Measurements from ENCODE around the gene DIAPH3. TPM values are rescaled to one million over a fixed set of nuclear protein-coding genes. Genes with fewer than 3 reads are reported as not detected.

DIAPH3 gene
- total RNA-seq, 1 donor from 2014 or later: 11.4 TPM

- peaks cover 3% of the 10 kb centered on the region for H3K4me1 Mint-ChIP-seq (ENCODE audit: low read depth)
- no peaks in the 10 kb centered on the region for H3K9me3 Mint-ChIP-seq (ENCODE audit: low read depth)
- no peak for DNase-seq (ENCODE audit: low spot score, unreplicated experiment)
- H3K27ac Mint-ChIP-seq: no peak overlapping the region
- TF ChIP-seq, protein P1, sequence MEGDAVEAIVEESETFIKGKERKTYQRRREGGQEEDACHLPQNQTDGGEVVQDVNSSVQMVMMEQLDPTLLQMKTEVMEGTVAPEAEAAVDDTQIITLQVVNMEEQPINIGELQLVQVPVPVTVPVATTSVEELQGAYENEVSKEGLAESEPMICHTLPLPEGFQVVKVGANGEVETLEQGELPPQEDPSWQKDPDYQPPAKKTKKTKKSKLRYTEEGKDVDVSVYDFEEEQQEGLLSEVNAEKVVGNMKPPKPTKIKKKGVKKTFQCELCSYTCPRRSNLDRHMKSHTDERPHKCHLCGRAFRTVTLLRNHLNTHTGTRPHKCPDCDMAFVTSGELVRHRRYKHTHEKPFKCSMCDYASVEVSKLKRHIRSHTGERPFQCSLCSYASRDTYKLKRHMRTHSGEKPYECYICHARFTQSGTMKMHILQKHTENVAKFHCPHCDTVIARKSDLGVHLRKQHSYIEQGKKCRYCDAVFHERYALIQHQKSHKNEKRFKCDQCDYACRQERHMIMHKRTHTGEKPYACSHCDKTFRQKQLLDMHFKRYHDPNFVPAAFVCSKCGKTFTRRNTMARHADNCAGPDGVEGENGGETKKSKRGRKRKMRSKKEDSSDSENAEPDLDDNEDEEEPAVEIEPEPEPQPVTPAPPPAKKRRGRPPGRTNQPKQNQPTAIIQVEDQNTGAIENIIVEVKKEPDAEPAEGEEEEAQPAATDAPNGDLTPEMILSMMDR (IDR thresholded peaks at IDR 0.05; ENCODE audit: unreplicated experiment): no peak
- H3K27me3 Mint-ChIP-seq: no peaks in the 10 kb centered on the region
- no peaks in the 10 kb centered on the region for H3K36me3 Mint-ChIP-seq (ENCODE audit: insufficient read depth)
- H3K4me3 Mint-ChIP-seq (ENCODE audit: low read depth): no peak overlapping the region
Measured at GRCh38 chr13:59898066-59898465, 265.7 kb downstream of the DIAPH3 start.

DNA sequence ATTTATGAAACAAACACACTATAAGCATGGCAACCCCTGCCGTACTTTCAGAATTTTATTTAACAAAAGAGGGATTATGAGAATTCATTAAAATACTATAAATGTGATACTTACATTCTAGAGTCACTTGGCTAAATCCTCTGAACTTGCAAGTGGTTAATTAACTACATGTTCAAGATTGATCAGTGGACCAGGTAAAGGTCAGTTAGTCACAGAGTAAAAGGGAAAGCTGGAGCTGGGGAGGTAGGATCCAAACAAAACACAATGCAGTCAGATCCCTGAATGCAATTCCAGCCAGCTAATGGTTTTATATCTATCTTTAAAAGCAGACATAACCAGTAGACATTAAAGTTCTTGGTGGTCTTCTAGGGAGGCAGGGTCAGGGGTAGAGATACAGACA is 270.5 kb downstream of the DIAPH3 start:
- TF ChIP-seq, protein P1 (IDR thresholded peaks at IDR 0.05; ENCODE audit: unreplicated experiment): no peak
- no peaks in the 10 kb centered on the region for H3K27me3 Mint-ChIP-seq
- H3K4me1 Mint-ChIP-seq (ENCODE audit: low read depth): peaks cover 3% of the 10 kb centered on the region
- H3K27ac Mint-ChIP-seq: no peak overlapping the region
- no peaks in the 10 kb centered on the region for H3K36me3 Mint-ChIP-seq (ENCODE audit: insufficient read depth)
- H3K4me3 Mint-ChIP-seq (ENCODE audit: low read depth): no peak overlapping the region
- H3K9me3 Mint-ChIP-seq (ENCODE audit: low read depth): no peaks in the 10 kb centered on the region
- no peak for DNase-seq (ENCODE audit: low spot score, unreplicated experiment)

DNA sequence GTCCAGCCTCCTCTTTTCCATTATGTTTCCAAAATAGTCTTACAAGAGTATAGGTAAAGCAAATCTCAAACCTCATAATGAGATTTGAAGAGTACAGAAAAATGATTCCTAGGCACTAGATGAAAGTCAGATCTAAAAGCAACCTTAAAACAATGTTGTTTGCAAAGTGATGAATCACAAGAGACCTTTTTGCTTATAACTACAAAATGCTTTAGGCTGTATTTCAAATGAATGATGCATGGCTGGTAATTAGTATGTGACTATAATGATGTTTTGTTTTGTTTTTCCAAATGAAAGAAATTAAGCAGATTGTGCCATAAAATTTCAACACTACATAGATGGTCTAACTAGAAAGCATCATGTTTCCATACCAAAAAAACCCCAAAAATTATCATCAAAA is 272.7 kb downstream of the DIAPH3 start:
- no peak overlapping the region for H3K27ac Mint-ChIP-seq
- H3K4me3 Mint-ChIP-seq (ENCODE audit: low read depth): no peak overlapping the region
- H3K4me1 Mint-ChIP-seq (ENCODE audit: low read depth): peaks cover 3% of the 10 kb centered on the region
- TF ChIP-seq, protein P1 (IDR thresholded peaks at IDR 0.05; ENCODE audit: unreplicated experiment): no peak
- H3K36me3 Mint-ChIP-seq (ENCODE audit: insufficient read depth): no peaks in the 10 kb centered on the region
- H3K27me3 Mint-ChIP-seq: no peaks in the 10 kb centered on the region
- no peak for DNase-seq (ENCODE audit: low spot score, unreplicated experiment)
- no peaks in the 10 kb centered on the region for H3K9me3 Mint-ChIP-seq (ENCODE audit: low read depth)

DNA sequence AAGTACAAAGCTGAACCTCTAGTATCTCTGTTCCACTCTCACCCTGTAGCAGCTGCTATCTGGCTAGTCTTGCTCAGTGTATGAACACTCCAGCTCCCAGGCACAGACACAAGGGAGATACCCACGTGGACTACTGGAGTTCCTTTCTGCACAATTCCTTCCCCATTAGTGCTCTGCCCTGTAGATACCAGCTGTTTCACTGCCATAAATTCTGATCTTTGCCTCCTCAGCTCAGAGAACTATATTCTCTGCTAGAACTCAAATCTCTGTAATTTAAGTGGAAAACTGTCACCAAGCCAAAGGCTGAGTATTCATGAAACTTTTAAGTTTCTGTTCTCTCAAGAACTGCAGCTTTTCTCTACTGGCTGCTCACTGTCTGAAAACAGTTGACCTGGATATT is 273.7 kb downstream of the DIAPH3 start:
- H3K4me3 Mint-ChIP-seq (ENCODE audit: low read depth): no peak overlapping the region
- H3K27ac Mint-ChIP-seq: no peak overlapping the region
- no peaks in the 10 kb centered on the region for H3K9me3 Mint-ChIP-seq (ENCODE audit: low read depth)
- peaks cover 3% of the 10 kb centered on the region for H3K4me1 Mint-ChIP-seq (ENCODE audit: low read depth)
- H3K27me3 Mint-ChIP-seq: no peaks in the 10 kb centered on the region
- DNase-seq (ENCODE audit: low spot score, unreplicated experiment): no peak
- TF ChIP-seq, protein P1 (IDR thresholded peaks at IDR 0.05; ENCODE audit: unreplicated experiment): no peak
- H3K36me3 Mint-ChIP-seq (ENCODE audit: insufficient read depth): no peaks in the 10 kb centered on the region

GRCh38 chr13:59888408-59888807 is 275.3 kb downstream of the DIAPH3 start:
- H3K4me3 Mint-ChIP-seq (ENCODE audit: low read depth): no peak overlapping the region
- no peak for DNase-seq (ENCODE audit: low spot score, unreplicated experiment)
- H3K36me3 Mint-ChIP-seq (ENCODE audit: insufficient read depth): no peaks in the 10 kb centered on the region
- no peaks in the 10 kb centered on the region for H3K9me3 Mint-ChIP-seq (ENCODE audit: low read depth)
- TF ChIP-seq, protein P1 (IDR thresholded peaks at IDR 0.05; ENCODE audit: unreplicated experiment): no peak
- H3K27me3 Mint-ChIP-seq: no peaks in the 10 kb centered on the region
- peaks cover 2% of the 10 kb centered on the region for H3K4me1 Mint-ChIP-seq (ENCODE audit: low read depth)
- H3K27ac Mint-ChIP-seq: no peak overlapping the region

All from progenitor cell of endocrine pancreas (in vitro differentiated cells).